H9 (cell line): Measurements from ENCODE around the gene AMBN. TPM values are rescaled to one million over a fixed set of nuclear protein-coding genes. Genes with fewer than 3 reads are reported as not detected.

ENCODE experiments used
- DNase-seq: peaks from one replicate; pipeline ENCODE4 v3.0.0-alpha.2; 2017
- H2AFZ ChIP-seq: one replicate; pipeline ENCODE4 v1.6.1; 2013; ENCODE audit warnings: mild to moderate bottlenecking, low read length, control low read depth, moderate library complexity
- H2AK5ac ChIP-seq: 2 replicates; pipeline ENCODE4 v1.6.1; 2013; ENCODE audit warnings: low read length, control low read depth, mixed read lengths; ENCODE audit not compliant: insufficient read length
- H2BK120ac ChIP-seq: one replicate; pipeline ENCODE4 v1.6.1; 2013; ENCODE audit warnings: low read depth, mild to moderate bottlenecking, low read length, control low read depth, inconsistent platforms; ENCODE audit not compliant: poor library complexity, severe bottlenecking
- H2BK12ac ChIP-seq: 2 replicates; pipeline ENCODE4 v1.6.1; 2013; ENCODE audit warnings: low read length, control low read depth, mixed read lengths, low read depth; ENCODE audit not compliant: insufficient read length
- H2BK15ac ChIP-seq: 2 replicates; pipeline ENCODE4 v1.6.1; 2013; ENCODE audit warnings: low read depth, low read length, control low read depth
- H2BK20ac ChIP-seq: one replicate; pipeline ENCODE4 v1.6.1; 2013; ENCODE audit warnings: low read depth, mild to moderate bottlenecking, low read length, control low read depth, inconsistent platforms; ENCODE audit not compliant: poor library complexity, severe bottlenecking
- H2BK5ac ChIP-seq: 2 replicates; pipeline ENCODE4 v1.6.1; 2013; ENCODE audit warnings: low read length, control low read depth, mixed read lengths; ENCODE audit not compliant: insufficient read length
- H3K14ac ChIP-seq: 2 replicates; pipeline ENCODE4 v1.6.1; 2013; ENCODE audit warnings: low read length, control low read depth; ENCODE audit not compliant: insufficient read depth
- H3K18ac ChIP-seq: 2 replicates; pipeline ENCODE4 v1.6.1; 2013; ENCODE audit warnings: low read depth, mild to moderate bottlenecking, mixed read lengths, low read length, control low read depth; ENCODE audit not compliant: insufficient read length
- H3K23ac ChIP-seq: 2 replicates; pipeline ENCODE4 v1.6.1; 2013; ENCODE audit warnings: low read length, control low read depth, mixed read lengths, low read depth; ENCODE audit not compliant: insufficient read length
- H3K23me2 ChIP-seq: 2 replicates; pipeline ENCODE4 v1.6.1; 2013; ENCODE audit warnings: low read depth, mild to moderate bottlenecking, mixed read lengths, low read length, control low read depth; ENCODE audit not compliant: insufficient read length, poor library complexity, severe bottlenecking
- H3K27ac ChIP-seq: 2 replicates; pipeline ENCODE4 v1.5.1; 2013; ENCODE audit warnings: low read length, control low read depth, mixed read lengths, low read depth; ENCODE audit not compliant: insufficient read length
- H3K27me3 ChIP-seq: 2 replicates; pipeline ENCODE4 v1.6.1; 2013; ENCODE audit warnings: low read length, control low read depth, inconsistent platforms; ENCODE audit not compliant: insufficient read depth
- H3K4ac ChIP-seq: 2 replicates; pipeline ENCODE4 v1.6.1; 2013; ENCODE audit warnings: low read depth, mild to moderate bottlenecking, control low read depth, inconsistent platforms, low read length, moderate library complexity
- H3K4me1 ChIP-seq: 2 replicates; pipeline ENCODE4 v1.6.1; 2013; ENCODE audit warnings: low read length, control low read depth, inconsistent platforms; ENCODE audit not compliant: insufficient read depth
- H3K4me2 ChIP-seq: 2 replicates; pipeline ENCODE4 v1.6.1; 2013; ENCODE audit warnings: low read length, control low read depth, mixed read lengths; ENCODE audit not compliant: insufficient read length, insufficient read depth
- H3K56ac ChIP-seq: 2 replicates; pipeline ENCODE4 v1.6.1; 2013; ENCODE audit warnings: low read depth, mild to moderate bottlenecking, mixed read lengths, low read length, control low read depth; ENCODE audit not compliant: insufficient read length
- H3K79me1 ChIP-seq: 2 replicates; pipeline ENCODE4 v1.6.1; 2013; ENCODE audit warnings: low read depth, mild to moderate bottlenecking, moderate library complexity, low read length, control low read depth, inconsistent platforms; ENCODE audit not compliant: insufficient read depth, poor library complexity, severe bottlenecking
- H3K79me2 ChIP-seq: 2 replicates; pipeline ENCODE4 v1.6.1; 2013; ENCODE audit warnings: low read length, control low read depth, inconsistent platforms; ENCODE audit not compliant: insufficient read depth
- H3K9ac ChIP-seq: 2 replicates; pipeline ENCODE4 v1.6.1; 2013; ENCODE audit warnings: low read length, control low read depth, mixed read lengths; ENCODE audit not compliant: insufficient read length; ENCODE audit errors: extremely low read depth
- H3K9me3 ChIP-seq: one replicate; pipeline ENCODE4 v1.6.1; 2013; ENCODE audit warnings: low read depth, low read length, inconsistent platforms; ENCODE audit not compliant: control insufficient read depth
- H3T11ph ChIP-seq: one replicate; pipeline ENCODE4 v1.6.1; 2013; ENCODE audit warnings: mild to moderate bottlenecking, low read length, control low read depth, inconsistent platforms
- H4K20me1 ChIP-seq: one replicate; pipeline ENCODE4 v1.6.1; 2013; ENCODE audit not compliant: control insufficient read depth, insufficient read length, insufficient read depth
- H4K5ac ChIP-seq: 2 replicates; pipeline ENCODE4 v1.6.1; 2013; ENCODE audit warnings: low read depth, mild to moderate bottlenecking, mixed read lengths, low read length, control low read depth; ENCODE audit not compliant: insufficient read length
- H4K8ac ChIP-seq: replicated peaks from 2 replicates; pipeline ENCODE4 v1.6.1; 2013; ENCODE audit warnings: low read length, control low read depth, mixed read lengths, low read depth; ENCODE audit not compliant: insufficient read length
- H4K91ac ChIP-seq: 2 replicates; pipeline ENCODE4 v1.6.1; 2013; ENCODE audit warnings: low read depth, mild to moderate bottlenecking, moderate library complexity, mixed read lengths, low read length, control low read depth; ENCODE audit not compliant: insufficient read length
- H3K27ac Mint-ChIP-seq, 3 experiments: 2 replicates in 2 of 3; 3 replicates in 1 of 3; pipeline ENCODE4 v1.8.0; 2020 to 2021; ENCODE audit warnings: mixed read lengths in 3 of 3, mild to moderate bottlenecking in 1 of 3, moderate library complexity in 1 of 3
- H3K27me3 Mint-ChIP-seq: 2 replicates; pipeline ENCODE4 v1.8.0; 2021; ENCODE audit warnings: low read depth, mild to moderate bottlenecking, moderate library complexity, mixed read lengths
- H3K36me3 Mint-ChIP-seq, 3 experiments: 2 replicates in 2 of 3; 3 replicates in 1 of 3; pipeline ENCODE4 v1.8.0; 2020 to 2021; ENCODE audit warnings: low read depth in 3 of 3, mixed read lengths in 3 of 3; ENCODE audit not compliant: insufficient read depth in 1 of 3
- H3K4me1 Mint-ChIP-seq, 2 experiments: 2 replicates each; pipeline ENCODE4 v1.8.0; 2020; ENCODE audit warnings: mixed read lengths in 2 of 2
- H3K4me3 Mint-ChIP-seq, 2 experiments: 2 replicates in 1 of 2; 3 replicates in 1 of 2; pipeline ENCODE4 v1.8.0; 2020 to 2021; ENCODE audit warnings: mild to moderate bottlenecking in 2 of 2, mixed read lengths in 2 of 2, moderate library complexity in 1 of 2
- H3K9me3 Mint-ChIP-seq, 2 experiments: 2 replicates in 1 of 2; 3 replicates in 1 of 2; pipeline ENCODE4 v1.8.0; 2020; ENCODE audit warnings: mild to moderate bottlenecking in 2 of 2, mixed read lengths in 2 of 2, moderate library complexity in 1 of 2
- WGBS: extraction: QIAGEN DNeasy Blood & Tissue Kit; methylation state at CpG from one replicate; pipeline ENCODE4 v1.1.7; 2013; ENCODE audit warnings: missing lambda C conversion rate, low lambda C conversion rate, mixed read lengths; ENCODE audit not compliant: insufficient read length; ENCODE audit errors: extremely low coverage; 5-methylcytosine and 5-hydroxymethylcytosine counted together
- total RNA-seq: library from RNA; stranded (reverse); gene quantifications from 2 replicates; pipeline ENCODE4 v1.2.1, GENCODE V29; 2021
- TF ChIP-seq, protein P1 (sequence below): fragments of 200-600 bp; sonication (generic); conservative IDR thresholded peaks from 3 replicates; pipeline ENCODE4 v1.8.0; 2021; ENCODE audit warnings: antibody characterized with exemption, mild to moderate bottlenecking

Gene AMBN
- total RNA-seq, 1 experiment from 2014 or later: not detected

DNA sequence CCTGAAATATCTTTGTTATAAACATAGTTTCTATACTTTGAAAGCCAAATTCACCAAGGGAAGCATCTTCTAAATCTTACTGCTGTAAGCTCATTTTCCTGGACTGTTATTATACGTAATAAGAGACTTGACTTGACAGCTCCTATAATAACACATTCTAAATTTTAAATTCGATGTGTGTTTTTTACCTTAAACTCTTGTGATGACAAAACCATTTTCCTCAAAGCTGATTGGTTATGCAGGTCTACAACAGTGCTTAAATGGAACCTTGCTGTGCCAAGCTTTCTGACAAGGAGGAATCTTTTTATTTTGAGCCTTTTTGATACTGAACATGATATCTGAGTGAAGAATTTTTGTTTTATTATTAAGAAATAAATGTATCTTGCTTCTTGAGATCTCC, 36.4 kb downstream of the AMBN start, which contains the start of gene ENAM:
ENAM (plus strand) TSS at position 301 of the 400 bp plus-strand sequence. CDS start 757 bp downstream, outside the sequence.
- no peak within 1 kb of the TSS for H2BK120ac ChIP-seq
- no peaks in the 10 kb centered on the region for H3K79me2 ChIP-seq
- no peak within 1 kb of the TSS for H3K14ac ChIP-seq
- no peaks in the 10 kb centered on the region; a peak in 1 of 4 replicates for H3K4me1 Mint-ChIP-seq
- H3K9me3 Mint-ChIP-seq: no peaks in the 10 kb centered on the region
- H2AK5ac ChIP-seq: no peak within 1 kb of the TSS
- no peak within 1 kb of the TSS for H4K8ac ChIP-seq
- H3K4me2 ChIP-seq: no peak within 1 kb of the TSS
- no peaks in the 10 kb centered on the region for H3K23me2 ChIP-seq
- no peak within 1 kb of the TSS for H3K27ac ChIP-seq
- H3K27me3 Mint-ChIP-seq: no peaks in the 10 kb centered on the region; the same call in 1 of the 2 replicates
- H2BK20ac ChIP-seq: no peak within 1 kb of the TSS
- H3T11ph ChIP-seq: no peak within 1 kb of the TSS
- H3K4me1 ChIP-seq: no peaks in the 10 kb centered on the region
- H4K20me1 ChIP-seq: no peaks in the 10 kb centered on the region
- H3K4ac ChIP-seq: no peak within 1 kb of the TSS
- H3K79me1 ChIP-seq: no peaks in the 10 kb centered on the region
- no CpG with 5 or more reads among the region's 2 CpGs for WGBS
- no peaks in the 10 kb centered on the region for H3K36me3 Mint-ChIP-seq
- H2BK5ac ChIP-seq: no peak within 1 kb of the TSS
- H4K91ac ChIP-seq: no peak within 1 kb of the TSS
- H3K4me3 Mint-ChIP-seq: no peak within 1 kb of the TSS
- H4K5ac ChIP-seq: no peak within 1 kb of the TSS
- H3K56ac ChIP-seq: no peak within 1 kb of the TSS
- H2BK15ac ChIP-seq: no peak within 1 kb of the TSS
- no peak within 1 kb of the TSS for H3K23ac ChIP-seq
- H2AFZ ChIP-seq: no peak within 1 kb of the TSS
- no peak within 1 kb of the TSS for H2BK12ac ChIP-seq
- no peak within 1 kb of the TSS for H3K9ac ChIP-seq
- no peaks in the 10 kb centered on the region for H3K9me3 ChIP-seq
- no peak within 1 kb of the TSS for H3K18ac ChIP-seq
- TF ChIP-seq, protein P1, sequence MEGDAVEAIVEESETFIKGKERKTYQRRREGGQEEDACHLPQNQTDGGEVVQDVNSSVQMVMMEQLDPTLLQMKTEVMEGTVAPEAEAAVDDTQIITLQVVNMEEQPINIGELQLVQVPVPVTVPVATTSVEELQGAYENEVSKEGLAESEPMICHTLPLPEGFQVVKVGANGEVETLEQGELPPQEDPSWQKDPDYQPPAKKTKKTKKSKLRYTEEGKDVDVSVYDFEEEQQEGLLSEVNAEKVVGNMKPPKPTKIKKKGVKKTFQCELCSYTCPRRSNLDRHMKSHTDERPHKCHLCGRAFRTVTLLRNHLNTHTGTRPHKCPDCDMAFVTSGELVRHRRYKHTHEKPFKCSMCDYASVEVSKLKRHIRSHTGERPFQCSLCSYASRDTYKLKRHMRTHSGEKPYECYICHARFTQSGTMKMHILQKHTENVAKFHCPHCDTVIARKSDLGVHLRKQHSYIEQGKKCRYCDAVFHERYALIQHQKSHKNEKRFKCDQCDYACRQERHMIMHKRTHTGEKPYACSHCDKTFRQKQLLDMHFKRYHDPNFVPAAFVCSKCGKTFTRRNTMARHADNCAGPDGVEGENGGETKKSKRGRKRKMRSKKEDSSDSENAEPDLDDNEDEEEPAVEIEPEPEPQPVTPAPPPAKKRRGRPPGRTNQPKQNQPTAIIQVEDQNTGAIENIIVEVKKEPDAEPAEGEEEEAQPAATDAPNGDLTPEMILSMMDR: no peak
- H3K27ac Mint-ChIP-seq: no peak within 1 kb of the TSS
- no peaks in the 10 kb centered on the region for H3K27me3 ChIP-seq
- no peak for DNase-seq
